ENCODE results near the gene P2RY14.

DNA sequence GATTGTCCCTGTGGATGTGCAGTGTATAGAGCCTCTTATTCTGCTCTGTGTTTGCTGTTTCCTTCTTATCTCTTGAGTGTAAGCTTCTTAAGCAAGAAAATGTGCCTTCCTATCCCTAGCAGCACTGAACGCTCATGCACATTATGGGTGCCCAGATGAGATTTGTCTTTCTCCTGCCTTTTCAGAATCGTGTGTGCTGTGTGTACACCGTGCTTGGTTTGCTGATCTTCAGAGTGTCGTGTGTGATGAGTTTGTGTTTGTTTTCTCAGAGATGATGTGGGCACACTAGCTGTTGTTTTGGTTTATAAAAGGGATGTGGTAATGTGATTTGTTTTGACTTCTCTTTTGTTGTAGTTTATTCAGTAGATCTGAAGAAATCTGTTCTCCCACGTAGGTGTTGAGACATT, 95.1 kb downstream of the P2RY14 start:
- TF ChIP-seq, protein P1, sequence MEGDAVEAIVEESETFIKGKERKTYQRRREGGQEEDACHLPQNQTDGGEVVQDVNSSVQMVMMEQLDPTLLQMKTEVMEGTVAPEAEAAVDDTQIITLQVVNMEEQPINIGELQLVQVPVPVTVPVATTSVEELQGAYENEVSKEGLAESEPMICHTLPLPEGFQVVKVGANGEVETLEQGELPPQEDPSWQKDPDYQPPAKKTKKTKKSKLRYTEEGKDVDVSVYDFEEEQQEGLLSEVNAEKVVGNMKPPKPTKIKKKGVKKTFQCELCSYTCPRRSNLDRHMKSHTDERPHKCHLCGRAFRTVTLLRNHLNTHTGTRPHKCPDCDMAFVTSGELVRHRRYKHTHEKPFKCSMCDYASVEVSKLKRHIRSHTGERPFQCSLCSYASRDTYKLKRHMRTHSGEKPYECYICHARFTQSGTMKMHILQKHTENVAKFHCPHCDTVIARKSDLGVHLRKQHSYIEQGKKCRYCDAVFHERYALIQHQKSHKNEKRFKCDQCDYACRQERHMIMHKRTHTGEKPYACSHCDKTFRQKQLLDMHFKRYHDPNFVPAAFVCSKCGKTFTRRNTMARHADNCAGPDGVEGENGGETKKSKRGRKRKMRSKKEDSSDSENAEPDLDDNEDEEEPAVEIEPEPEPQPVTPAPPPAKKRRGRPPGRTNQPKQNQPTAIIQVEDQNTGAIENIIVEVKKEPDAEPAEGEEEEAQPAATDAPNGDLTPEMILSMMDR (conservative IDR thresholded peaks at IDR 0.05; ENCODE audit: low read depth in 2 of 2), result no peak
- no peak for TF ChIP-seq JUNB (IDR thresholded peaks at IDR 0.05; ENCODE audit: unreplicated experiment)
- TF ChIP-seq EZH2phosphoT487 (IDR thresholded peaks at IDR 0.05; ENCODE audit: unreplicated experiment), result no peak
- TF ChIP-seq POLR2AphosphoS5 (IDR thresholded peaks at IDR 0.05; ENCODE audit: low read depth), result no peak
- TF ChIP-seq EZH2 (IDR thresholded peaks at IDR 0.05; ENCODE audit: low read depth, unreplicated experiment), result no peak
- TF ChIP-seq, protein P2, sequence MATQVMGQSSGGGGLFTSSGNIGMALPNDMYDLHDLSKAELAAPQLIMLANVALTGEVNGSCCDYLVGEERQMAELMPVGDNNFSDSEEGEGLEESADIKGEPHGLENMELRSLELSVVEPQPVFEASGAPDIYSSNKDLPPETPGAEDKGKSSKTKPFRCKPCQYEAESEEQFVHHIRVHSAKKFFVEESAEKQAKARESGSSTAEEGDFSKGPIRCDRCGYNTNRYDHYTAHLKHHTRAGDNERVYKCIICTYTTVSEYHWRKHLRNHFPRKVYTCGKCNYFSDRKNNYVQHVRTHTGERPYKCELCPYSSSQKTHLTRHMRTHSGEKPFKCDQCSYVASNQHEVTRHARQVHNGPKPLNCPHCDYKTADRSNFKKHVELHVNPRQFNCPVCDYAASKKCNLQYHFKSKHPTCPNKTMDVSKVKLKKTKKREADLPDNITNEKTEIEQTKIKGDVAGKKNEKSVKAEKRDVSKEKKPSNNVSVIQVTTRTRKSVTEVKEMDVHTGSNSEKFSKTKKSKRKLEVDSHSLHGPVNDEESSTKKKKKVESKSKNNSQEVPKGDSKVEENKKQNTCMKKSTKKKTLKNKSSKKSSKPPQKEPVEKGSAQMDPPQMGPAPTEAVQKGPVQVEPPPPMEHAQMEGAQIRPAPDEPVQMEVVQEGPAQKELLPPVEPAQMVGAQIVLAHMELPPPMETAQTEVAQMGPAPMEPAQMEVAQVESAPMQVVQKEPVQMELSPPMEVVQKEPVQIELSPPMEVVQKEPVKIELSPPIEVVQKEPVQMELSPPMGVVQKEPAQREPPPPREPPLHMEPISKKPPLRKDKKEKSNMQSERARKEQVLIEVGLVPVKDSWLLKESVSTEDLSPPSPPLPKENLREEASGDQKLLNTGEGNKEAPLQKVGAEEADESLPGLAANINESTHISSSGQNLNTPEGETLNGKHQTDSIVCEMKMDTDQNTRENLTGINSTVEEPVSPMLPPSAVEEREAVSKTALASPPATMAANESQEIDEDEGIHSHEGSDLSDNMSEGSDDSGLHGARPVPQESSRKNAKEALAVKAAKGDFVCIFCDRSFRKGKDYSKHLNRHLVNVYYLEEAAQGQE (IDR thresholded peaks at IDR 0.05; ENCODE audit: unreplicated experiment), result no peak
- TF ChIP-seq, protein P3, sequence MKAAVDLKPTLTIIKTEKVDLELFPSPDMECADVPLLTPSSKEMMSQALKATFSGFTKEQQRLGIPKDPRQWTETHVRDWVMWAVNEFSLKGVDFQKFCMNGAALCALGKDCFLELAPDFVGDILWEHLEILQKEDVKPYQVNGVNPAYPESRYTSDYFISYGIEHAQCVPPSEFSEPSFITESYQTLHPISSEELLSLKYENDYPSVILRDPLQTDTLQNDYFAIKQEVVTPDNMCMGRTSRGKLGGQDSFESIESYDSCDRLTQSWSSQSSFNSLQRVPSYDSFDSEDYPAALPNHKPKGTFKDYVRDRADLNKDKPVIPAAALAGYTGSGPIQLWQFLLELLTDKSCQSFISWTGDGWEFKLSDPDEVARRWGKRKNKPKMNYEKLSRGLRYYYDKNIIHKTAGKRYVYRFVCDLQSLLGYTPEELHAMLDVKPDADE (IDR thresholded peaks at IDR 0.05), result no peak
- TF ChIP-seq NANOG (IDR thresholded peaks at IDR 0.05; ENCODE audit: borderline replicate concordance), result no peak
- TF ChIP-seq STAT1 (IDR thresholded peaks at IDR 0.05; ENCODE audit: unreplicated experiment), result no peak
- no peak for TF ChIP-seq ZNF114 (CRISPR knock-in tag; IDR thresholded peaks at IDR 0.05)
- TF ChIP-seq ZNF331 (CRISPR knock-in tag; IDR thresholded peaks at IDR 0.05; ENCODE audit: low read depth), result no peak
- no peak for TF ChIP-seq CREB1 (CRISPR knock-in tag; IDR thresholded peaks at IDR 0.05; ENCODE audit: low read depth)
- TF ChIP-seq, protein P4, sequence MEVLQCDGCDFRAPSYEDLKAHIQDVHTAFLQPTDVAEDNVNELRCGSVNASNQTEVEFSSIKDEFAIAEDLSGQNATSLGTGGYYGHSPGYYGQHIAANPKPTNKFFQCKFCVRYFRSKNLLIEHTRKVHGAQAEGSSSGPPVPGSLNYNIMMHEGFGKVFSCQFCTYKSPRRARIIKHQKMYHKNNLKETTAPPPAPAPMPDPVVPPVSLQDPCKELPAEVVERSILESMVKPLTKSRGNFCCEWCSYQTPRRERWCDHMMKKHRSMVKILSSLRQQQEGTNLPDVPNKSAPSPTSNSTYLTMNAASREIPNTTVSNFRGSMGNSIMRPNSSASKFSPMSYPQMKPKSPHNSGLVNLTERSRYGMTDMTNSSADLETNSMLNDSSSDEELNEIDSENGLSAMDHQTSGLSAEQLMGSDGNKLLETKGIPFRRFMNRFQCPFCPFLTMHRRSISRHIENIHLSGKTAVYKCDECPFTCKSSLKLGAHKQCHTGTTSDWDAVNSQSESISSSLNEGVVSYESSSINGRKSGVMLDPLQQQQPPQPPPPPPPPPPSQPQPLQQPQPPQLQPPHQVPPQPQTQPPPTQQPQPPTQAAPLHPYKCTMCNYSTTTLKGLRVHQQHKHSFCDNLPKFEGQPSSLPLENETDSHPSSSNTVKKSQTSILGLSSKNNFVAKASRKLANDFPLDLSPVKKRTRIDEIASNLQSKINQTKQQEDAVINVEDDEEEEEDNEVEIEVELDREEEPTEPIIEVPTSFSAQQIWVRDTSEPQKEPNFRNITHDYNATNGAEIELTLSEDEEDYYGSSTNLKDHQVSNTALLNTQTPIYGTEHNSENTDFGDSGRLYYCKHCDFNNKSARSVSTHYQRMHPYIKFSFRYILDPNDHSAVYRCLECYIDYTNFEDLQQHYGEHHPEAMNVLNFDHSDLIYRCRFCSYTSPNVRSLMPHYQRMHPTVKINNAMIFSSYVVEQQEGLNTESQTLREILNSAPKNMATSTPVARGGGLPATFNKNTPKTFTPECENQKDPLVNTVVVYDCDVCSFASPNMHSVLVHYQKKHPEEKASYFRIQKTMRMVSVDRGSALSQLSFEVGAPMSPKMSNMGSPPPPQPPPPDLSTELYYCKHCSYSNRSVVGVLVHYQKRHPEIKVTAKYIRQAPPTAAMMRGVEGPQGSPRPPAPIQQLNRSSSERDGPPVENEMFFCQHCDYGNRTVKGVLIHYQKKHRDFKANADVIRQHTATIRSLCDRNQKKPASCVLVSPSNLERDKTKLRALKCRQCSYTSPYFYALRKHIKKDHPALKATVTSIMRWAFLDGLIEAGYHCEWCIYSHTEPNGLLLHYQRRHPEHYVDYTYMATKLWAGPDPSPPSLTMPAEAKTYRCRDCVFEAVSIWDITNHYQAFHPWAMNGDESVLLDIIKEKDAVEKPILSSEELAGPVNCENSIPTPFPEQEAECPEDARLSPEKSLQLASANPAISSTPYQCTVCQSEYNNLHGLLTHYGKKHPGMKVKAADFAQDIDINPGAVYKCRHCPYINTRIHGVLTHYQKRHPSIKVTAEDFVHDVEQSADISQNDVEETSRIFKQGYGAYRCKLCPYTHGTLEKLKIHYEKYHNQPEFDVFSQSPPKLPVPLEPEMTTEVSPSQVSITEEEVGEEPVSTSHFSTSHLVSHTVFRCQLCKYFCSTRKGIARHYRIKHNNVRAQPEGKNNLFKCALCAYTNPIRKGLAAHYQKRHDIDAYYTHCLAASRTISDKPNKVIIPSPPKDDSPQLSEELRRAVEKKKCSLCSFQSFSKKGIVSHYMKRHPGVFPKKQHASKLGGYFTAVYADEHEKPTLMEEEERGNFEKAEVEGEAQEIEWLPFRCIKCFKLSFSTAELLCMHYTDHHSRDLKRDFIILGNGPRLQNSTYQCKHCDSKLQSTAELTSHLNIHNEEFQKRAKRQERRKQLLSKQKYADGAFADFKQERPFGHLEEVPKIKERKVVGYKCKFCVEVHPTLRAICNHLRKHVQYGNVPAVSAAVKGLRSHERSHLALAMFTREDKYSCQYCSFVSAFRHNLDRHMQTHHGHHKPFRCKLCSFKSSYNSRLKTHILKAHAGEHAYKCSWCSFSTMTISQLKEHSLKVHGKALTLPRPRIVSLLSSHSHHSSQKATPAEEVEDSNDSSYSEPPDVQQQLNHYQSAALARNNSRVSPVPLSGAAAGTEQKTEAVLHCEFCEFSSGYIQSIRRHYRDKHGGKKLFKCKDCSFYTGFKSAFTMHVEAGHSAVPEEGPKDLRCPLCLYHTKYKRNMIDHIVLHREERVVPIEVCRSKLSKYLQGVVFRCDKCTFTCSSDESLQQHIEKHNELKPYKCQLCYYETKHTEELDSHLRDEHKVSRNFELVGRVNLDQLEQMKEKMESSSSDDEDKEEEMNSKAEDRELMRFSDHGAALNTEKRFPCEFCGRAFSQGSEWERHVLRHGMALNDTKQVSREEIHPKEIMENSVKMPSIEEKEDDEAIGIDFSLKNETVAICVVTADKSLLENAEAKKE (CRISPR knock-in tag; IDR thresholded peaks at IDR 0.05), result no peak
